H9 (cell line): ENCODE data around the gene IER3. TPM values are rescaled to one million over a fixed set of nuclear protein-coding genes. Genes with fewer than 3 reads are reported as not detected.

ENCODE experiments used
- DNase-seq: peaks from one replicate; pipeline ENCODE4 v3.0.0-alpha.2; 2017
- H2AFZ ChIP-seq: one replicate; pipeline ENCODE4 v1.6.1; 2013; ENCODE audit warnings: mild to moderate bottlenecking, low read length, control low read depth, moderate library complexity
- H2AK5ac ChIP-seq: 2 replicates; pipeline ENCODE4 v1.6.1; 2013; ENCODE audit warnings: low read length, control low read depth, mixed read lengths; ENCODE audit not compliant: insufficient read length
- H2BK120ac ChIP-seq: one replicate; pipeline ENCODE4 v1.6.1; 2013; ENCODE audit warnings: low read depth, mild to moderate bottlenecking, low read length, control low read depth, inconsistent platforms; ENCODE audit not compliant: poor library complexity, severe bottlenecking
- H2BK12ac ChIP-seq: 2 replicates; pipeline ENCODE4 v1.6.1; 2013; ENCODE audit warnings: low read length, control low read depth, mixed read lengths, low read depth; ENCODE audit not compliant: insufficient read length
- H2BK15ac ChIP-seq: 2 replicates; pipeline ENCODE4 v1.6.1; 2013; ENCODE audit warnings: low read depth, low read length, control low read depth
- H2BK20ac ChIP-seq: one replicate; pipeline ENCODE4 v1.6.1; 2013; ENCODE audit warnings: low read depth, mild to moderate bottlenecking, low read length, control low read depth, inconsistent platforms; ENCODE audit not compliant: poor library complexity, severe bottlenecking
- H2BK5ac ChIP-seq: 2 replicates; pipeline ENCODE4 v1.6.1; 2013; ENCODE audit warnings: low read length, control low read depth, mixed read lengths; ENCODE audit not compliant: insufficient read length
- H3K14ac ChIP-seq: 2 replicates; pipeline ENCODE4 v1.6.1; 2013; ENCODE audit warnings: low read length, control low read depth; ENCODE audit not compliant: insufficient read depth
- H3K18ac ChIP-seq: 2 replicates; pipeline ENCODE4 v1.6.1; 2013; ENCODE audit warnings: low read depth, mild to moderate bottlenecking, mixed read lengths, low read length, control low read depth; ENCODE audit not compliant: insufficient read length
- H3K23ac ChIP-seq: 2 replicates; pipeline ENCODE4 v1.6.1; 2013; ENCODE audit warnings: low read length, control low read depth, mixed read lengths, low read depth; ENCODE audit not compliant: insufficient read length
- H3K23me2 ChIP-seq: 2 replicates; pipeline ENCODE4 v1.6.1; 2013; ENCODE audit warnings: low read depth, mild to moderate bottlenecking, mixed read lengths, low read length, control low read depth; ENCODE audit not compliant: insufficient read length, poor library complexity, severe bottlenecking
- H3K27ac ChIP-seq: 2 replicates; pipeline ENCODE4 v1.5.1; 2013; ENCODE audit warnings: low read length, control low read depth, mixed read lengths, low read depth; ENCODE audit not compliant: insufficient read length
- H3K27me3 ChIP-seq: 2 replicates; pipeline ENCODE4 v1.6.1; 2013; ENCODE audit warnings: low read length, control low read depth, inconsistent platforms; ENCODE audit not compliant: insufficient read depth
- H3K4ac ChIP-seq: 2 replicates; pipeline ENCODE4 v1.6.1; 2013; ENCODE audit warnings: low read depth, mild to moderate bottlenecking, control low read depth, inconsistent platforms, low read length, moderate library complexity
- H3K4me1 ChIP-seq: 2 replicates; pipeline ENCODE4 v1.6.1; 2013; ENCODE audit warnings: low read length, control low read depth, inconsistent platforms; ENCODE audit not compliant: insufficient read depth
- H3K4me2 ChIP-seq: 2 replicates; pipeline ENCODE4 v1.6.1; 2013; ENCODE audit warnings: low read length, control low read depth, mixed read lengths; ENCODE audit not compliant: insufficient read length, insufficient read depth
- H3K56ac ChIP-seq: 2 replicates; pipeline ENCODE4 v1.6.1; 2013; ENCODE audit warnings: low read depth, mild to moderate bottlenecking, mixed read lengths, low read length, control low read depth; ENCODE audit not compliant: insufficient read length
- H3K79me1 ChIP-seq: 2 replicates; pipeline ENCODE4 v1.6.1; 2013; ENCODE audit warnings: low read depth, mild to moderate bottlenecking, moderate library complexity, low read length, control low read depth, inconsistent platforms; ENCODE audit not compliant: insufficient read depth, poor library complexity, severe bottlenecking
- H3K79me2 ChIP-seq: 2 replicates; pipeline ENCODE4 v1.6.1; 2013; ENCODE audit warnings: low read length, control low read depth, inconsistent platforms; ENCODE audit not compliant: insufficient read depth
- H3K9ac ChIP-seq: 2 replicates; pipeline ENCODE4 v1.6.1; 2013; ENCODE audit warnings: low read length, control low read depth, mixed read lengths; ENCODE audit not compliant: insufficient read length; ENCODE audit errors: extremely low read depth
- H3K9me3 ChIP-seq: one replicate; pipeline ENCODE4 v1.6.1; 2013; ENCODE audit warnings: low read depth, low read length, inconsistent platforms; ENCODE audit not compliant: control insufficient read depth
- H3T11ph ChIP-seq: one replicate; pipeline ENCODE4 v1.6.1; 2013; ENCODE audit warnings: mild to moderate bottlenecking, low read length, control low read depth, inconsistent platforms
- H4K20me1 ChIP-seq: one replicate; pipeline ENCODE4 v1.6.1; 2013; ENCODE audit not compliant: control insufficient read depth, insufficient read length, insufficient read depth
- H4K5ac ChIP-seq: 2 replicates; pipeline ENCODE4 v1.6.1; 2013; ENCODE audit warnings: low read depth, mild to moderate bottlenecking, mixed read lengths, low read length, control low read depth; ENCODE audit not compliant: insufficient read length
- H4K8ac ChIP-seq: replicated peaks from 2 replicates; pipeline ENCODE4 v1.6.1; 2013; ENCODE audit warnings: low read length, control low read depth, mixed read lengths, low read depth; ENCODE audit not compliant: insufficient read length
- H4K91ac ChIP-seq: 2 replicates; pipeline ENCODE4 v1.6.1; 2013; ENCODE audit warnings: low read depth, mild to moderate bottlenecking, moderate library complexity, mixed read lengths, low read length, control low read depth; ENCODE audit not compliant: insufficient read length
- H3K27ac Mint-ChIP-seq, 3 experiments: 2 replicates in 2 of 3; 3 replicates in 1 of 3; pipeline ENCODE4 v1.8.0; 2020 to 2021; ENCODE audit warnings: mixed read lengths in 3 of 3, mild to moderate bottlenecking in 1 of 3, moderate library complexity in 1 of 3
- H3K27me3 Mint-ChIP-seq: 2 replicates; pipeline ENCODE4 v1.8.0; 2021; ENCODE audit warnings: low read depth, mild to moderate bottlenecking, moderate library complexity, mixed read lengths
- H3K36me3 Mint-ChIP-seq, 3 experiments: 2 replicates in 2 of 3; 3 replicates in 1 of 3; pipeline ENCODE4 v1.8.0; 2020 to 2021; ENCODE audit warnings: low read depth in 3 of 3, mixed read lengths in 3 of 3; ENCODE audit not compliant: insufficient read depth in 1 of 3
- H3K4me1 Mint-ChIP-seq, 2 experiments: 2 replicates each; pipeline ENCODE4 v1.8.0; 2020; ENCODE audit warnings: mixed read lengths in 2 of 2
- H3K4me3 Mint-ChIP-seq, 2 experiments: 2 replicates in 1 of 2; 3 replicates in 1 of 2; pipeline ENCODE4 v1.8.0; 2020 to 2021; ENCODE audit warnings: mild to moderate bottlenecking in 2 of 2, mixed read lengths in 2 of 2, moderate library complexity in 1 of 2
- H3K9me3 Mint-ChIP-seq, 2 experiments: 2 replicates in 1 of 2; 3 replicates in 1 of 2; pipeline ENCODE4 v1.8.0; 2020; ENCODE audit warnings: mild to moderate bottlenecking in 2 of 2, mixed read lengths in 2 of 2, moderate library complexity in 1 of 2
- WGBS: extraction: QIAGEN DNeasy Blood & Tissue Kit; methylation state at CpG from one replicate; pipeline ENCODE4 v1.1.7; 2013; ENCODE audit warnings: missing lambda C conversion rate, low lambda C conversion rate, mixed read lengths; ENCODE audit not compliant: insufficient read length; ENCODE audit errors: extremely low coverage; 5-methylcytosine and 5-hydroxymethylcytosine counted together
- total RNA-seq: library from RNA; stranded (reverse); gene quantifications from 2 replicates; pipeline ENCODE4 v1.2.1, GENCODE V29; 2021
- TF ChIP-seq, protein P1 (sequence below): fragments of 200-600 bp; sonication (generic); conservative IDR thresholded peaks from 3 replicates; pipeline ENCODE4 v1.8.0; 2021; ENCODE audit warnings: antibody characterized with exemption, mild to moderate bottlenecking

Gene IER3
- total RNA-seq, 1 experiment from 2014 or later = 43.5 TPM

- TF ChIP-seq, protein P1, sequence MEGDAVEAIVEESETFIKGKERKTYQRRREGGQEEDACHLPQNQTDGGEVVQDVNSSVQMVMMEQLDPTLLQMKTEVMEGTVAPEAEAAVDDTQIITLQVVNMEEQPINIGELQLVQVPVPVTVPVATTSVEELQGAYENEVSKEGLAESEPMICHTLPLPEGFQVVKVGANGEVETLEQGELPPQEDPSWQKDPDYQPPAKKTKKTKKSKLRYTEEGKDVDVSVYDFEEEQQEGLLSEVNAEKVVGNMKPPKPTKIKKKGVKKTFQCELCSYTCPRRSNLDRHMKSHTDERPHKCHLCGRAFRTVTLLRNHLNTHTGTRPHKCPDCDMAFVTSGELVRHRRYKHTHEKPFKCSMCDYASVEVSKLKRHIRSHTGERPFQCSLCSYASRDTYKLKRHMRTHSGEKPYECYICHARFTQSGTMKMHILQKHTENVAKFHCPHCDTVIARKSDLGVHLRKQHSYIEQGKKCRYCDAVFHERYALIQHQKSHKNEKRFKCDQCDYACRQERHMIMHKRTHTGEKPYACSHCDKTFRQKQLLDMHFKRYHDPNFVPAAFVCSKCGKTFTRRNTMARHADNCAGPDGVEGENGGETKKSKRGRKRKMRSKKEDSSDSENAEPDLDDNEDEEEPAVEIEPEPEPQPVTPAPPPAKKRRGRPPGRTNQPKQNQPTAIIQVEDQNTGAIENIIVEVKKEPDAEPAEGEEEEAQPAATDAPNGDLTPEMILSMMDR = no peak
- Histone ChIP-seq H2BK20ac (no peak overlapping the region), H4K8ac (no peak overlapping the region), H3K56ac (no peak overlapping the region), H2BK5ac (no peak overlapping the region), H3K79me1 (no peaks in the 10 kb centered on the region), H3K4me1 (0 out of 2 replicates have a peak, but pooled peaks cover 2% of the 10 kb centered on the region), H2BK12ac (no peak overlapping the region), H4K5ac (no peak overlapping the region), H2BK15ac (no peak overlapping the region), H4K20me1 (no peaks in the 10 kb centered on the region), H3K79me2 (no peaks in the 10 kb centered on the region), H2AK5ac (no peak overlapping the region), H4K91ac (no peak overlapping the region), H2BK120ac (no peak overlapping the region), H3K23ac (no peak overlapping the region), H3K27ac (no peak overlapping the region), H3K4me2 (no peak overlapping the region), H2AFZ (no peak overlapping the region), H3K27me3 (no peaks in the 10 kb centered on the region), H3K23me2 (no peaks in the 10 kb centered on the region), H3K18ac (no peak overlapping the region), H3K9me3 (no peaks in the 10 kb centered on the region), H3K9ac (no peak overlapping the region), H3T11ph (no peak overlapping the region), H3K14ac (no peak overlapping the region; the same call in 1 of the 2 replicates), H3K4ac (no peak overlapping the region)
- Mint-ChIP-seq H3K36me3 (peaks cover 54 to 77% (median 76%) of the 10 kb centered on the region in 3 experiments; a peak in 6 of 7 replicates), H3K27ac (no peak overlapping the region; a peak in 2 of 7 replicates), H3K4me1 (peaks cover 6 to 11% of the 10 kb centered on the region in 2 experiments), H3K9me3 (no peaks in the 10 kb centered on the region), H3K4me3 (no peak overlapping the region), H3K27me3 (no peaks in the 10 kb centered on the region)
- no peak for DNase-seq
- WGBS = no CpG with 5 or more reads among the region's 4 CpGs
Measured at GRCh38 chr6:30703821-30704220, 40.5 kb downstream of the IER3 start.
